ENCODE measurements around the gene SSH2.

The SSH2 gene

DNA sequence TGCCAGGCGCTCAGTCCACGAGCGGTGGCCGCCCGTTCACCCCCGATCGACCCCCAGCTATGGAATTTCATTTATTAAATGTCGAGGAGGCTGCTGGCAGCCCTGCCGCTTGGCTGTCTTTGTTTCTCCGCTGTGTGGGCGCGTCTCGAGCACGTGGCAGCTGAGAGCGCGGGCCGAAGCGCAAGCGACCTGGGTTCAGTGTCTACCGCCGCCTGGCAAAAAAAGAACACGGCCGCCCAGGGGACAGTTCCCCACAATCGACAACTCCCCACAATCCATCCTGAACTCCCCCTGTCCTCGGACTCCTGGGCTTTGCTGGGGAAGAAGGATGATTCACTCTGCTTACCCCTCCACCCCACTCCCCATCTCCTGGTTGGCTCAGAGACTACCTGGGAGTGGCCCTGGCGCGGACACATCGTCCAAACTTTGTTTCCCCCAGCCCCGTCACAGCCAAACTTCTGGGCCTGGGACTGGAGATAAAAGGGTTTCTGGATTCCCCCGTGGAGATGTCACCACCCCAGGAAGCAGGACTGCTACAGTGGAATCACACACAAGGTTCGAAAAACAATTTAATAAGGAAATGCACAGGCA, 338.8 kb downstream of the SSH2 start:
- no peak for DNase-seq (ENCODE audit: low spot score)
- peaks cover 43% of the 10 kb centered on the region for H3K4me1 Mint-ChIP-seq (ENCODE audit: low read depth)
- H3K27ac Mint-ChIP-seq: peak overlapping the region; percentile 73
- H3K36me3 Mint-ChIP-seq (ENCODE audit: low read depth): no peaks in the 10 kb centered on the region
- peak overlapping the region; percentile 87 for H3K4me3 Mint-ChIP-seq
- H3K27me3 Mint-ChIP-seq (ENCODE audit: low read depth): no peaks in the 10 kb centered on the region
- no peaks in the 10 kb centered on the region for H3K9me3 Mint-ChIP-seq

DNA sequence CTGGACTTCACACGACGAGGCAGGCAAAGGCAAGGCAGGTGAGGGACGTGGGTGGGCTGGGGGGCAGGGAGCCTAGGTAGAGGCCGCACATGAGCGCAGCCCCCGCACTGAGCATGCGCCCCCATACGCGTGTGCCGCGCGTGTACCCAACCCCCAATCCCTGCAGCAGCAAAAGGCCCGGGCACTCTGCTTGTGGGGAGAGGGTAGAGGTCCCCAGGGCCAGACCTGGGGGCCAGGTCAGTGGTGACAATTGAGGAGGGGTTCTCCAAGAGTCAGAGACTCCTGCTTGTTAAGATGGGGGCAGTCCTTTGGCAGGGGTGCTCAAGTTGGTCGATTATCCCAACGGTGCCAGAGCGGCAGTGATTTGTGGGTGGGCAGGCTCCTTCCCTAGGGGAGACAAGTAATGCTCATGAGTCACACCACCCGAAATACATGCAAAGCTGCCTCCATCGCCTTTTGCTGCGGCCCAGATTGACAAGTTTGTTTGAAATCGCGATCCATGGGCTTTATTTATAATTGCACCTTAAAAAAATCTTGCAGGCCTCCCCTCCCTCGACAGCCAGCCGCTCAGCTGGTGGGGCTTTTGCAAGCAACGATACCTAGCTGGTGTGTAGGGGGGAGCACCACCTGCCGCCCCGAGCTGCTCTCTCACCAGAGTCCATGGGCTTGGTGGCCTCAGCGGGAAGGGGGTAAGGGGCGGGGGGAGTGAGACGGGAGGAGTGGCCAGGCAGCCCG, 339.4 kb downstream of the SSH2 start:
- H3K4me3 Mint-ChIP-seq: peak overlapping the region; percentile 87

DNA sequence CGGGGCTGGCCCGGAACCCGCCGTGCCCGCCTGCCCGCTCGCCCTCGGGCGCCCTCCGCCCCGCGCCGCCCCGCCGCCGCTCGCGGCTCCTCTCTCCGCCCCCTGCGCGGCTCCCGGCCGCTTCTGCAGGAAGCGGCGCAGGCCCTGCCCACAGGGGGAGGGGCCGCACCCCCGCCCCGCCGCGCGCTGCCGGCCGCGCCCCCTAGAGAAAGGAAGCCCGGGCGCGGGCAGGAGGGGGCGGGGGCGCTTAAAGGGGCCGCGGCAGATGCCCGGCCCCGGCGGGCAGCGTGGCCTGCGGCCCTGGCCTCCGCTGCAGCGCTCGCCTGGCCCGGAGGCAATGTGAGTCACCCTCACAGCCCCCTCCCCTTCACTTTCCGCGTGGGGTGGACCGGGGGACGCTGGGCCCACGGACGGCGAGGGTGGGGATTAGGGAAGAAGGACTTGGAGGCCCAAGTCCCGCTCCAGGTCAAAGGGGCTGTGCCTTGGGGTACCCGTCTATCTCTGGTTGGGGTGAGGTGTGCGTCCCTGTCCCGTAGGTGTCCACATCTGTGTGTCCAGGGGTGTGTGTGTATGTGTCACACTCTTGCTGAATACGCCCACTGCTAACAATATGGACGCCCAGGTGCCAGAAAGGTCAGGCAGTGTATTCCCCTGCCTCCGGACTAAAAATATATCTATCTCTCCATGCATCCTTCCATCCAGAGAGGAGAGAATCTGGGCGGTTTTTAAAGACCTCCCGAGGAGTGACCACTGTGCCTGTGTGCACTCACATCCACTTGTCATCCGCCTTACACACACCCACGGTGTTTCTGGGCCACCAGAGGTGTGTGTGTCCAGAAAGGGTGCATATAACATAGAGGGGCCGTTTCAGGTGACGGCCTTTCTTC, 340.3 kb downstream of the SSH2 start, which contains the start of gene GIT1:
Gene GIT1 (minus strand): TSS at position 125 of the 887 bp plus-strand sequence. CDS start 270 bp downstream, outside the sequence.
- H3K27ac Mint-ChIP-seq: peak within 1 kb of the TSS; percentile 91
- no peaks in the 10 kb centered on the region for H3K36me3 Mint-ChIP-seq (ENCODE audit: low read depth)
- no peaks in the 10 kb centered on the region for H3K9me3 Mint-ChIP-seq
- DNase-seq (ENCODE audit: low spot score): peak; percentile 86
- H3K4me3 Mint-ChIP-seq: peak within 1 kb of the TSS; percentile 97
- no peaks in the 10 kb centered on the region for H3K27me3 Mint-ChIP-seq (ENCODE audit: low read depth)
- H3K4me1 Mint-ChIP-seq (ENCODE audit: low read depth): peaks cover 54% of the 10 kb centered on the region

More for the DNA sequence above, 339.4 kb downstream of the SSH2 start:
- Mint-ChIP-seq H3K36me3 (ENCODE audit: low read depth) (no peaks in the 10 kb centered on the region), H3K27ac (peak overlapping the region; percentile 91), H3K4me1 (ENCODE audit: low read depth) (peaks cover 48% of the 10 kb centered on the region), H3K9me3 (no peaks in the 10 kb centered on the region), H3K27me3 (ENCODE audit: low read depth) (no peaks in the 10 kb centered on the region)
- DNase-seq (ENCODE audit: low spot score): no peak

DNA sequence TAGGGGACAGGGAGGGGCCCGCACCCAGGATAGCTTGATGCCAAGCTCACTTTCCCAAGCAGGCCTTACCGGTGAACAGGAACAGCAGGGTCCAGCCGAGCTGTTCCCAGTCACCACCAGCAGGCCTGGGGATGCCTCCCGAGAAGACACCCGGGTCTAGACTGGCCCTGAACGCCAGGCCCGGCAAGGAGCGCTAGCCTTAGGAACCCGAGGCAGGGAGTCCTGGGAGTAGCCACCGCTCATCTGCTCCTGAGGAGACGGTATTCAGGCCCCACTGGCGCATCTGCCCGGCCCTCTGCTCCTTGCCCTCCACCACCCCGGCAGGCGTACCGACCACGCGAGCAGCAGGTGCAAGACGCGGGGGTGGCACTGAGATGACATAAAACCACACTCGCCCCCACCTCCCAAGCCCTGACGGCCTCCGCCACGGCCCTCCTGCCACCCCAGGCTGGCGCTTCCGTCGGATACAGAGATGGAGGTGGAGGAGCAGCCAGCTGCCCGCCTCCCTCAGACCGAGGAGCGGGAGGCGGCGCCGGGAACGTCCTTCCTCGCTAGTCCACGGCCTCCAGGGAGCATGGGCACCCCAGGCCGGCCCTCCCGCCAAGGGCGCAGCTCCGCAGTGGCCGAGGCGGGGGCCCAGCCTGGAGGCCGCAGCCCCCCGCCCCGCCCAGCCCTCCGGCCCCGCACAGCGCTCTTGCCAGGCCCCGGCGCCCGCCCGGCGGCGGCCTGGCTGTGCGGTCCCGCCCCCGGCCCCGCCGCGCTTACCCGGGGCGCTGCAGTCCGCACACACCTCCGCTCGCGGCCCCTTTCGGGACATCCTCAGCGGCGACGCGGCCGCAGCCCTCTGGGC, 341.2 kb downstream of the SSH2 start:
- H3K4me3 Mint-ChIP-seq: peak overlapping the region; percentile 97
- peaks cover under 1% of the 10 kb centered on the region for H3K36me3 Mint-ChIP-seq (ENCODE audit: low read depth)
- peak; percentile 61 for DNase-seq (ENCODE audit: low spot score)
- no peak overlapping the region for H3K27ac Mint-ChIP-seq
- H3K4me1 Mint-ChIP-seq (ENCODE audit: low read depth): peaks cover 56% of the 10 kb centered on the region
- no peaks in the 10 kb centered on the region for H3K9me3 Mint-ChIP-seq
- no peaks in the 10 kb centered on the region for H3K27me3 Mint-ChIP-seq (ENCODE audit: low read depth)

DNA sequence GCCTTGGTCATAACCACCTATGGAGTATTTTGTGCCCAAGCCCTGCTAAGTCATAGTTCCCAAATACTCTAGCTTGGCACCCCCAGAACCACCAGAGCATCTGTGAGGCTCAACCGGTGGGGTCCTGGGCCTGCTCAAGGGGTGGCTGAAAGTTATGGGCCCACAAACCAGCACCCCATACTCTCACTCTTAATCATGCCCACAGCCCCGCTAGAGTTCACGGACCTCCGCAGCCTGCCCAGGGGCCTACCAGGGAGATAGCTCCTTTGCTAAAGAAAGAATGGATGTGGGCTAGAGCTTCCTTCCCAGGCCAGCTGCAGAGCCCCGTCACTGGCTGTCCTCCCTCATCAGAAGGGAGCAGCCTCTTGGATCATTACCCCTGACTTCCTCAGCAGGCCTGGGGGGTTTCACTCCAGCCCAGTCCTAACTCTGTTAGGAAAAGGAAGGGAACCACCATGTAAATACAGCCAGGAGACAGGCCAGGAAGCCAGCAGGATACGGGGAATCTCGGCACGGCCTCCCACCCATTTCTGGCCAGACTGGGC, 341.9 kb downstream of the SSH2 start:
- Mint-ChIP-seq H3K36me3 (ENCODE audit: low read depth) (peaks cover 4% of the 10 kb centered on the region), H3K4me3 (peak overlapping the region; percentile 97), H3K4me1 (ENCODE audit: low read depth) (peaks cover 56% of the 10 kb centered on the region), H3K9me3 (no peaks in the 10 kb centered on the region), H3K27ac (peak overlapping the region; percentile 83), H3K27me3 (ENCODE audit: low read depth) (no peaks in the 10 kb centered on the region)
- DNase-seq (ENCODE audit: low spot score): no peak

DNA sequence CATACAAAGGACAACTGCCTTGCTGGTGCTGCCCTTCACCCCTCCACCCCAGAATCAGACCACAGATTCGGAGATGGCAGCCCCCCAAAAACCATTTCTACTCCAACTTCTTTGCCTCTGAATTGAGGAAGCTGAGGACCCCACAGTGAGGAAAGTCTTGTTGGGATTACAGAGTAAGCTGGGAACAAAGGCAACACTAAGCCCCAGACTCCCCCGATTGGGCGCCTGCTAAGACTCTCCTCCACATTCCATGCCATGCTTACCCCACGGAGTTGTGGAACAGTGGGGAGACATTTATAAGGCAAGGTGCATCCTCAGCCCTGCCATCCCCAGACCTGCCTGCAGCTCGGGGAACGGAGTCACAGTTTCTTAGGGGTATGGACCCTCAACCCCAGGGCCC, 342.4 kb downstream of the SSH2 start:
- Mint-ChIP-seq H3K4me3 (peak overlapping the region; percentile 97), H3K27me3 (ENCODE audit: low read depth) (no peaks in the 10 kb centered on the region), H3K9me3 (no peaks in the 10 kb centered on the region), H3K36me3 (ENCODE audit: low read depth) (peaks cover 9% of the 10 kb centered on the region), H3K4me1 (ENCODE audit: low read depth) (peaks cover 55% of the 10 kb centered on the region), H3K27ac (no peak overlapping the region)
- DNase-seq (ENCODE audit: low spot score): no peak

DNA sequence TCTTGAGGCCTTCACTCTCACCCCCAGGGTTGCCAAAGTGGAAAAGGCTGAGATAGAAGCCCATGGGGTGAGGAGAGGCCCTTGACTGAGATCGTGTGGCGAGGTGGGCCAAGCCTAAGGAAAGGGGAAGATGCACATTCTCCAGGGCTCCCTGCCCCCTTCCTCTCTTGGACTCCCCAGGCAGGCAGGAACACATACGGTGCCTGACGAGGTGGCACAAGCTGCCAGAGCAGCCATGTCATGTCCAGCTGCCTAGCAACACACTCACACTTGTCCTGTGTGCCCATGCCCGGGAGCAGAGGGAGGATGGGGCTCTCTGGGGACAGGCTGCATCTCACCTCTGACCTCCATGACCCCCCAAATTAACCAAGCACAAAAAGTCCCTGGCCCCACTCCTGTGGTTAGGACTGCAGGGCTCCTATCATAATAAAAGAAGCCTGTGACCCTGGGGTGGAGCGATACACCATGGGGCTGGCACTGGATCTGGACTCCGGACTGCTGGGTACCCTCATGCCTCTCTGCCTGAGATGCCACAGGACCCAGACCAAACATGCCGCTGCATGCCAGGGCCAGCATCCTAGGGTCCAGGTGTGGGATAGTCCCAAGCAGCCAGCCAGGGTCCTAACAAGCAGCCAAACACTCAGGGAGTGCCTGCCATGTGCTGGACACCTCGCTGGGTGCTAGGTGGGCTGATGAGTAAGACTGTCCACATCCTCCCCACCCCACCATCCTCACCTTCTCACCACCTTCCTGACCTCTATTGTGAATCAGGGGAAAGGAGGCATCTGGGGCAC, 343.2 kb downstream of the SSH2 start:
- H3K4me1 Mint-ChIP-seq (ENCODE audit: low read depth): peaks cover 50% of the 10 kb centered on the region
- no peaks in the 10 kb centered on the region for H3K27me3 Mint-ChIP-seq (ENCODE audit: low read depth)
- peaks cover 13% of the 10 kb centered on the region for H3K36me3 Mint-ChIP-seq (ENCODE audit: low read depth)
- peak overlapping the region; percentile 97 for H3K4me3 Mint-ChIP-seq
- H3K9me3 Mint-ChIP-seq: no peaks in the 10 kb centered on the region
- H3K27ac Mint-ChIP-seq: no peak overlapping the region
- no peak for DNase-seq (ENCODE audit: low spot score)

DNA sequence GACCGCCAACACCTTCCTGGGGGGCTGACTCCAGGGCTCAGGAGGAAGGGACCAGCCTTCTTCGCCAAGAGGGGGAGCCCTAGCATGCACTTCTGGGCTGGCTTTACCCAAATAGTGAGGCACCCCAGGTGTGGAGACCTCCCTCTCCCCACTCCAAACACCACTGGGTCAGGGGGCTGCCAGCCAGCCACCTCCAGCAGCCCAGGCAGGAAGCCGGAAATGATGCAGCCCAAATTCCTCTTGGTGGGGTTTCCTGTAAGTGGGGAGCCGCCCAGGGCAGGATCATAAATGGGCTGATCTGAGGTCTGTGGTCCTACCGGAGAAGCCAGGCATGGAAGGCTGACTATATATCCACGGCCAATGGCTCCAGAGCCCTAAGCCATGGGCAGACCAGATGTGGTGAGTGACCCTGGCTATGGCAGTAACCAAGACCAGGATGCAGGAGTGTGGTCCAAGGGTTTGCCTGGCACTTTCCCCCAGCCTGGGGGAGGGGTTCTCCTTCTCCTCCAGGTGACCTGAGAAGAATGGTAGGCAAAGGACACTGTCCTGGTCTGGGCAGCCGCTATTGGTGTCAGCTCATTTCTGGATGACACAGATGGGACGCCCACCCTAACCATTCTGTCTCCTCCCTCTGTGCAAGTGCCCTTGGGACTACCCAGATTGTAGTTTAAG, 344.8 kb downstream of the SSH2 start:
- no peak for DNase-seq (ENCODE audit: low spot score)
- H3K4me1 Mint-ChIP-seq (ENCODE audit: low read depth): peaks cover 42% of the 10 kb centered on the region
- H3K9me3 Mint-ChIP-seq: no peaks in the 10 kb centered on the region
- H3K36me3 Mint-ChIP-seq (ENCODE audit: low read depth): peaks cover 17% of the 10 kb centered on the region
- peak overlapping the region; percentile 43 for H3K4me3 Mint-ChIP-seq
- H3K27ac Mint-ChIP-seq: peak overlapping the region; percentile 67
- H3K27me3 Mint-ChIP-seq (ENCODE audit: low read depth): no peaks in the 10 kb centered on the region

DNA sequence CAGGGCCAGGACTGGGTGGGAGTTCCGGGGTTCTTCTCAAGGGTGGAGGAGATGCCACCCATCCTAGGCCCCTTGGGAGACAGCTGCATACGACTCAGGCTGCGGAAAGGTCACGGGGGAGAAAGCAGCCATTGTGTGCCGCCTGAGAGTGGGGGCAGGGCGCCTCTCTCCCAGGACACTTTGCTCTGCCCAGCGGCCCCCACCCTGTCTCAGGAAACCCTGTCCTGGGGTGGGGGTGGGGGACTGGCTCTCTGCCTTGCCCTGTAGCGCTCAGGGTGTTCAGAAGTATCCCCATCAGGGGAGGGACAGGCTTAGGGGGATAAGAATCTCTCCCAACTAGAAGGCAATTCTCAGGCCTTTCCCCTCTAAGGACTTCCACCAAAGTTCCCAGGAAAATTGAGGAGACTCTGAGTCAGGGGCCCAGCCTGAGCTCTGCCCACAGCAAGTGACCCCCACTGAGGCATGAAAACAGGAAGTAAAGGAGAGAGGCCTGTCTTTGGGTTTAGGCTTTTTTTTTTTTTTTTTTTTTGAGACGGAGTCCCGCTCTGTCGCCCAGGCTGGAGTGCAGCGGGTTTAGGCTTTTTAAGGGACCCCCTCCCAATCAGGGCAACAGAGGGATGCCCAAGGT, 345.5 kb downstream of the SSH2 start:
- H3K27ac Mint-ChIP-seq: peak overlapping the region; percentile 65
- no peaks in the 10 kb centered on the region for H3K9me3 Mint-ChIP-seq
- H3K4me1 Mint-ChIP-seq (ENCODE audit: low read depth): peaks cover 43% of the 10 kb centered on the region
- H3K36me3 Mint-ChIP-seq (ENCODE audit: low read depth): peaks cover 23% of the 10 kb centered on the region
- H3K4me3 Mint-ChIP-seq: no peak overlapping the region
- DNase-seq (ENCODE audit: low spot score): no peak
- H3K27me3 Mint-ChIP-seq (ENCODE audit: low read depth): no peaks in the 10 kb centered on the region

DNA sequence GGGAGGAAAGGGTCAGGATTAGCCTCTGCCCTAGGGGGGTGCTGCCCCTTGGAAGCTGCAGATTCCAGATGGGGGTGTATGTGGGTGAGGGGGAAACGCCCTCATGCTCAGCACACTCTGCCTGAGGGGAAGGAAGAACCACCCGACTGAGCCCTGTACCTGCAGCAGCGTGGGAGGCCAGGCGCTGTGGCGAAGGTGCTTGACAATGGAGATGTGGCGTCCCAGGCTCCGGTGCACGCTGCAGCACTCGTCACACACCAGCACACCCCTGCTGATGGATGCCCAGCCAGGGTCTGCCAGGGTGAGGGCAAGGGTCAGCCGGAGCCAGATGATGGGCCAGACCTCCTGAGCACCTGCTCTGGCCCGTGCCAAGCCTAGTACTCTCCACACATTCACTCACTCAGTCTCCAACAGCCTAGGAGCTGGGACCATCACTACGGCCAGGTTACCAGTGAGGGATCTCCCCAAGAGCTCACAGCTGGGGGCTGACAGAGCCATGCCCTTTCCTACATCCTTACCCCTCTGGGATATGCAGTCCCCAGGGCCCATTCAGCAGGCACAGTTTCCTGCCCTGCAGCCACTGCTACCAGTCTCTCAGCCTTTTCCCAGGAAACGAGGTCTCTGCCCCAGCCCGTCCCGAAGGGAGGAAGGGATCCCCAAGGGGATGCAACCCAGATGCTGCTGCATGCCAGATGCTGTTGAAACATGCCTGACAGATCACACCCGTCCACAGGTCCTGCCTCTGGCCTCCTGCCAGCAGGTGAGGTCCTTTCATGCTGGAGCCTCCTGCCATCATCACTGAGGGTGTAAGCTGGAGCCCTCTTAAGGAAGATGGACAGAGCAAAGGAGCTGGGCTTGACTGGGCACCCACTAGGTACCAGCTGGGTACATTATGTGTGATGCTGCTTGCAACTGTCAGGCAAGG, 346.4 kb downstream of the SSH2 start:
- Mint-ChIP-seq H3K27ac (peak overlapping the region; percentile 65), H3K9me3 (no peaks in the 10 kb centered on the region)

DNA sequence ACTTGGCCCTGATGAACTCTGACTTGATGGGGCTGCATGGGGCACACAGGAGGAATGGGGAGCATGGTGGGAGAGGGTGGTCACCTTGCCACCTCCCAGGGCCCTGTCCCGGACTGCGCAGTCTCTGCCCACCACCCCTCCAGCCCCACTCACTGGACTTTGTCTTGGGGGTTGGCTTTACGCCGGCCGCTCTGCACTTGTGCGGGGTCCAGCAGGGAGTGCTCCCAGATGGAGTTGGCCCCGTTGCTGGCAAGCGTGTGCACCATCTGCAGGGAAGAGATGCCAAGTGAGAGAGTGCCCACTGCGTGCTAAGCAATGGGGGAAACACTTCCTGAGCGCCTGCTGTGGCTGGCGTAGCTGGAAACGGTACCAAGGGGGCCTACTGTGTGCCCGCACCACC, 347.3 kb downstream of the SSH2 start:
- DNase-seq (ENCODE audit: low spot score): no peak
- H3K27ac Mint-ChIP-seq: no peak overlapping the region
- H3K36me3 Mint-ChIP-seq (ENCODE audit: low read depth): peaks cover 32% of the 10 kb centered on the region
- no peaks in the 10 kb centered on the region for H3K27me3 Mint-ChIP-seq (ENCODE audit: low read depth)
- no peak overlapping the region for H3K4me3 Mint-ChIP-seq
- no peaks in the 10 kb centered on the region for H3K9me3 Mint-ChIP-seq
- peaks cover 37% of the 10 kb centered on the region for H3K4me1 Mint-ChIP-seq (ENCODE audit: low read depth)

More for the DNA sequence above, 346.4 kb downstream of the SSH2 start:
- H3K4me1 Mint-ChIP-seq (ENCODE audit: low read depth): peaks cover 43% of the 10 kb centered on the region
- no peak overlapping the region for H3K4me3 Mint-ChIP-seq
- no peak for DNase-seq (ENCODE audit: low spot score)
- peaks cover 28% of the 10 kb centered on the region for H3K36me3 Mint-ChIP-seq (ENCODE audit: low read depth)
- H3K27me3 Mint-ChIP-seq (ENCODE audit: low read depth): no peaks in the 10 kb centered on the region
